ACC112 (cell line): ENCODE measurements around the gene DCUN1D2.

Experiments
- H2AFZ ChIP-seq: fragments of 200-600 bp; sonication (generic); one replicate; pipeline ENCODE4 v1.6.0; 2017; ENCODE audit warnings: antibody characterized with exemption, low read length; ENCODE audit not compliant: unreplicated experiment
- H3K27ac ChIP-seq: fragments of 200-600 bp; sonication (generic); 2 replicates; pipeline ENCODE4 v1.5.1; 2014; ENCODE audit warnings: low read depth, mild to moderate bottlenecking, antibody characterized with exemption, low read length, moderate library complexity
- H3K27me3 ChIP-seq: fragments of 200-600 bp; sonication (generic); 2 replicates; pipeline ENCODE4 v1.6.1; 2014; ENCODE audit warnings: mild to moderate bottlenecking, antibody characterized with exemption, low read length, moderate library complexity, mixed read lengths; ENCODE audit not compliant: insufficient read depth
- H3K36me3 ChIP-seq: fragments of 200-600 bp; sonication (generic); 2 replicates; pipeline ENCODE4 v1.6.1; 2016; ENCODE audit warnings: mild to moderate bottlenecking, antibody characterized with exemption, low read length, moderate library complexity, mixed read lengths; ENCODE audit not compliant: insufficient read depth
- H3K4me1 ChIP-seq: fragments of 200-600 bp; sonication (generic); one replicate; pipeline ENCODE4 v1.6.1; 2016; ENCODE audit warnings: low read length, mixed read lengths; ENCODE audit not compliant: insufficient read depth, unreplicated experiment, control insufficient read depth
- H3K4me3 ChIP-seq: fragments of 200-600 bp; sonication (generic); 2 replicates; pipeline ENCODE4 v1.5.1; 2014; ENCODE audit warnings: mild to moderate bottlenecking, low read depth, low read length
- H3K79me2 ChIP-seq: fragments of 200-600 bp; sonication (generic); one replicate; pipeline ENCODE4 v1.6.0; 2016; ENCODE audit warnings: low read length; ENCODE audit not compliant: control insufficient read depth, unreplicated experiment, insufficient read depth

DCUN1D2 gene

GRCh38 chr13:113518076-113518803, 27.7 kb upstream of the DCUN1D2 start:
- H3K27ac ChIP-seq: no peak overlapping the region
- H3K27me3 ChIP-seq: no peaks in the 10 kb centered on the region
- no peak overlapping the region for H3K4me3 ChIP-seq
- peaks cover 16% of the 10 kb centered on the region for H3K36me3 ChIP-seq
- no peaks in the 10 kb centered on the region for H3K79me2 ChIP-seq
- H2AFZ ChIP-seq: no peak overlapping the region
- no peaks in the 10 kb centered on the region for H3K4me1 ChIP-seq

GRCh38 chr13:113514847-113515246, 24.3 kb upstream of the DCUN1D2 start:
- no peak overlapping the region for H2AFZ ChIP-seq
- H3K36me3 ChIP-seq: 0 out of 2 replicates have a peak, but pooled peaks cover 3% of the 10 kb centered on the region
- H3K27ac ChIP-seq: no peak overlapping the region
- H3K27me3 ChIP-seq: no peaks in the 10 kb centered on the region
- H3K4me3 ChIP-seq: no peak overlapping the region
- no peaks in the 10 kb centered on the region for H3K4me1 ChIP-seq
- no peaks in the 10 kb centered on the region for H3K79me2 ChIP-seq

- H3K27ac ChIP-seq: no peak overlapping the region
- H3K4me1 ChIP-seq: no peaks in the 10 kb centered on the region
- no peaks in the 10 kb centered on the region for H3K79me2 ChIP-seq
- 0 out of 2 replicates have a peak, but pooled peaks cover 3% of the 10 kb centered on the region for H3K36me3 ChIP-seq
- H3K27me3 ChIP-seq: no peaks in the 10 kb centered on the region
- no peak overlapping the region for H2AFZ ChIP-seq
- no peak overlapping the region for H3K4me3 ChIP-seq
Measured at GRCh38 chr13:113513761-113514160, 23.2 kb upstream of the DCUN1D2 start.

GRCh38 chr13:113511361-113511760, 20.9 kb upstream of the DCUN1D2 start:
- Histone ChIP-seq H2AFZ (no peak overlapping the region), H3K27ac (no peak overlapping the region), H3K36me3 (peaks cover 12% of the 10 kb centered on the region; the same call in 1 of the 2 replicates), H3K4me3 (no peak overlapping the region), H3K79me2 (peaks cover 3% of the 10 kb centered on the region), H3K4me1 (no peaks in the 10 kb centered on the region), H3K27me3 (no peaks in the 10 kb centered on the region)

GRCh38 chr13:113510871-113511270, 20.4 kb upstream of the DCUN1D2 start:
- H3K4me3 ChIP-seq: no peak overlapping the region
- H3K36me3 ChIP-seq: peaks cover 13% of the 10 kb centered on the region; the same call in 1 of the 2 replicates

GRCh38 chr13:113509989-113510388, 19.5 kb upstream of the DCUN1D2 start:
- Histone ChIP-seq H3K27ac (no peak overlapping the region), H3K27me3 (no peaks in the 10 kb centered on the region), H3K79me2 (peaks cover 9% of the 10 kb centered on the region), H2AFZ (no peak overlapping the region), H3K4me3 (no peak overlapping the region), H3K36me3 (peaks cover 16% of the 10 kb centered on the region; the same call in 1 of the 2 replicates), H3K4me1 (no peaks in the 10 kb centered on the region)

More at GRCh38 chr13:113510871-113511270, 20.4 kb upstream of the DCUN1D2 start:
- Histone ChIP-seq H3K4me1 (no peaks in the 10 kb centered on the region), H2AFZ (no peak overlapping the region), H3K27me3 (no peaks in the 10 kb centered on the region), H3K27ac (no peak overlapping the region), H3K79me2 (peaks cover 5% of the 10 kb centered on the region)

GRCh38 chr13:113508521-113509254, 18.2 kb upstream of the DCUN1D2 start:
- Histone ChIP-seq H2AFZ (no peak overlapping the region), H3K27me3 (no peaks in the 10 kb centered on the region), H3K36me3 (peaks cover 20% of the 10 kb centered on the region; the same call in 1 of the 2 replicates), H3K4me3 (no peak overlapping the region), H3K27ac (no peak overlapping the region), H3K4me1 (no peaks in the 10 kb centered on the region), H3K79me2 (peaks cover 9% of the 10 kb centered on the region)

- Histone ChIP-seq H3K4me3 (no peak overlapping the region), H3K4me1 (no peaks in the 10 kb centered on the region), H2AFZ (no peak overlapping the region), H3K79me2 (peaks cover 9% of the 10 kb centered on the region), H3K27ac (no peak overlapping the region), H3K36me3 (peaks cover 25% of the 10 kb centered on the region; the same call in 1 of the 2 replicates), H3K27me3 (no peaks in the 10 kb centered on the region)
Measured at GRCh38 chr13:113507505-113508345, 17.2 kb upstream of the DCUN1D2 start.

GRCh38 chr13:113506871-113507388, 16.4 kb upstream of the DCUN1D2 start:
- H3K27ac ChIP-seq: no peak overlapping the region
- peaks cover 25% of the 10 kb centered on the region; the same call in 1 of the 2 replicates for H3K36me3 ChIP-seq
- peaks cover 9% of the 10 kb centered on the region for H3K79me2 ChIP-seq
- H2AFZ ChIP-seq: no peak overlapping the region
- no peaks in the 10 kb centered on the region for H3K27me3 ChIP-seq
- H3K4me3 ChIP-seq: no peak overlapping the region
- H3K4me1 ChIP-seq: no peaks in the 10 kb centered on the region

- no peak overlapping the region for H3K4me3 ChIP-seq
- no peak overlapping the region for H2AFZ ChIP-seq
- no peaks in the 10 kb centered on the region for H3K27me3 ChIP-seq
- H3K4me1 ChIP-seq: no peaks in the 10 kb centered on the region
- no peak overlapping the region for H3K27ac ChIP-seq
- H3K36me3 ChIP-seq: peaks cover 30% of the 10 kb centered on the region
- peaks cover 9% of the 10 kb centered on the region for H3K79me2 ChIP-seq
Measured at GRCh38 chr13:113506025-113506685, 15.6 kb upstream of the DCUN1D2 start.
